D721Med (cell line): ENCODE data around the gene FAM210B.

Experiments
- DNase-seq: peaks from one replicate; pipeline ENCODE4 v3.0.0; 2011; ENCODE audit warnings: low spot score; ENCODE audit not compliant: insufficient read length
- FAIRE-seq: peaks from 2 replicates; lab custom pipeline; 2011; peaks lifted over from hg19 to GRCh38; lab: Jason Lieb, UNC
- TF ChIP-seq, protein P1 (sequence below): IDR thresholded peaks from 2 replicates; pipeline ENCODE4 v1.5.1; 2012; ENCODE audit warnings: mild to moderate bottlenecking, control low read depth; ENCODE audit not compliant: insufficient read depth; ENCODE audit errors: missing control alignments

Gene FAM210B

GRCh38 chr20:56348746-56349145, 10.0 kb upstream of the FAM210B start:
- FAIRE-seq (no peak), DNase-seq (no peak)
- TF ChIP-seq, protein P1, sequence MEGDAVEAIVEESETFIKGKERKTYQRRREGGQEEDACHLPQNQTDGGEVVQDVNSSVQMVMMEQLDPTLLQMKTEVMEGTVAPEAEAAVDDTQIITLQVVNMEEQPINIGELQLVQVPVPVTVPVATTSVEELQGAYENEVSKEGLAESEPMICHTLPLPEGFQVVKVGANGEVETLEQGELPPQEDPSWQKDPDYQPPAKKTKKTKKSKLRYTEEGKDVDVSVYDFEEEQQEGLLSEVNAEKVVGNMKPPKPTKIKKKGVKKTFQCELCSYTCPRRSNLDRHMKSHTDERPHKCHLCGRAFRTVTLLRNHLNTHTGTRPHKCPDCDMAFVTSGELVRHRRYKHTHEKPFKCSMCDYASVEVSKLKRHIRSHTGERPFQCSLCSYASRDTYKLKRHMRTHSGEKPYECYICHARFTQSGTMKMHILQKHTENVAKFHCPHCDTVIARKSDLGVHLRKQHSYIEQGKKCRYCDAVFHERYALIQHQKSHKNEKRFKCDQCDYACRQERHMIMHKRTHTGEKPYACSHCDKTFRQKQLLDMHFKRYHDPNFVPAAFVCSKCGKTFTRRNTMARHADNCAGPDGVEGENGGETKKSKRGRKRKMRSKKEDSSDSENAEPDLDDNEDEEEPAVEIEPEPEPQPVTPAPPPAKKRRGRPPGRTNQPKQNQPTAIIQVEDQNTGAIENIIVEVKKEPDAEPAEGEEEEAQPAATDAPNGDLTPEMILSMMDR = no peak

DNA sequence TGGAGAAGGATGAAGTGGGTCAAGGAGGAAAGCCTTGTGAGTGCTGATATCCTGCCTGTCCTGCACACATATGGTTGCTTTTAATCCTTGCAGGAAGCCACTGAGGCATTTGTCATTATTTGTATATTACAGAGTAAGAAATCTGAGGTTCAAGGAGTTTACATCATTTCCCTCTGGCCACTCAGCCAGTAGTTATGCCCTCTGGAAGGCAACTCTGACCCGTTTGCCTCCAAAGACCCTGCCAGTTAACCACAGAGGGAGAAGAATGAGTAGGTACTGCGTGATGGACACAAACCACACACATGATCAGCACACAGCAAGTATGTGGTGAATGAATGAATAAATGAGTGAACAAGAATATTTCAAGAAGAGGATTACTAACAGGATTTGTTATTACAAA, 7.9 kb upstream of the FAM210B start:
- TF ChIP-seq, protein P1 = no peak
- FAIRE-seq (no peak), DNase-seq (no peak)

DNA sequence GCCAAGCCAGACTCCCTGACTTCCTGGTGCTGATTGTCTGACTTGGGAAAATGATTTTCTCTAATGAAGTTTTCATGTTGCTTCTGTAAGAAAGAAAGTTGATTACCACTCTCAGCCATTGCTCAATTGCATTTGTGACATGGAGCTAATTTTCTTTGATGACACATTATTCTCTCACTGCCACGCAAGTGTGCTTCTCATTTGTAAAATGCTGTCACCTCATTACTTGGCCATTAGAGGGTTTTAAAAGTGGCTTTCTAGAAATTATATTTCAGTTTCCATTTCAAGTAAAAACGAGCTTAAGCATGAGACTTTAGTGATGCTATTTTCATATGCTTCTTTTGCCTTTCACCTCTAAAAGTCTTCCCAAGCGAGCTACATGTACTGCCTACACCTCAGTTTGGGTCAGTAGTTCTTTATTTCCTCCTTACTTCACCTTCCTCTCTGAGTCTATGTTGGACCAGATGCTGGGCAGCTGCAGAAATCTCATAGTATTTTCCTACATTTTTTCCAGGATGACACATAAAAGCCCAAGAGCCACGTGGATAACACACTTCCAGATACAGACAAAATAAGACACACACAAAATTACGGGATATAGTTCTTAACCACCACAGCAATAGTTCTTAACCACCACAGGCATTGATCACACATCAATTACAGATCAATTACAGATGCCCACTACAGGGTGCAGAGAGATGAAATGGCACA, 6.3 kb upstream of the FAM210B start:
- no peak for DNase-seq
- no peak for FAIRE-seq

GRCh38 chr20:56353356-56353755, 5.4 kb upstream of the FAM210B start:
- DNase-seq (no peak), FAIRE-seq (no peak)
- TF ChIP-seq, protein P1 = no peak

More for the DNA sequence above, 6.3 kb upstream of the FAM210B start:
- TF ChIP-seq, protein P1 = no peak

DNA sequence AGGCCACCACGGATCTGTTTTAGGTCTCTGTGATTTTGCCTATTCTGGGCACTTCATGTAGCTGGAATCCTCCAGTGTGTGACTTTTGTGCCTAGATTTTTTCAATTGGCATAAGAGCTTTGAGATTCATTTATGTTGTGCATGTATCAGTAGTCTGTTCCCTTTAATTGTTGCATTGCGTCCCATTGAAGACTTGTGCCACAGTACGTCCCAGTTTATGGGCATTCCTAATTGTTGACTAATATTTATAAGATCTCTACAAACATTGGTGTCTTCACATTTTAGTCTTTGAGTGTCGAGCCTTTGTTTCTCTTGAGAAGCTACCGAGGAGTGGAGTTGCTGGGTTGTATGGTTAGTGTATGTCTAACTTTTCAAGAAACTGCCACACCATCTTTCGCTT, 704 bp upstream of the FAM210B start:
- FAIRE-seq (no peak), DNase-seq (no peak)
- TF ChIP-seq, protein P1 = no peak

- TF ChIP-seq, protein P1 = no peak
- DNase-seq = no peak
- FAIRE-seq = no peak
Measured at GRCh38 chr20:56359212-56360132, 698 bp downstream of the FAM210B start.
